GM21528 (cell line): ENCODE measurements around the gene MRGPRE.
"Not testable (repeated sequence)": the region's sequence is repeated elsewhere in the genome, so short reads cannot be mapped to it uniquely, and the experiment has no call there.

Source experiments
- ATAC-seq: cut with Tn5 transposase; IDR thresholded peaks from one replicate; pipeline ENCODE4 v1.9.1; 2021; ENCODE audit warnings: mild to moderate bottlenecking, moderate library complexity; ENCODE audit not compliant: unreplicated experiment, low FRiP score

The MRGPRE gene, protein sequence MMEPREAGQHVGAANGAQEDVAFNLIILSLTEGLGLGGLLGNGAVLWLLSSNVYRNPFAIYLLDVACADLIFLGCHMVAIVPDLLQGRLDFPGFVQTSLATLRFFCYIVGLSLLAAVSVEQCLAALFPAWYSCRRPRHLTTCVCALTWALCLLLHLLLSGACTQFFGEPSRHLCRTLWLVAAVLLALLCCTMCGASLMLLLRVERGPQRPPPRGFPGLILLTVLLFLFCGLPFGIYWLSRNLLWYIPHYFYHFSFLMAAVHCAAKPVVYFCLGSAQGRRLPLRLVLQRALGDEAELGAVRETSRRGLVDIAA

GRCh38 chr11:3231851-3232744 is at the start of gene MRGPRE:
Gene MRGPRE (minus strand): TSS chr11:3232417. CDS start chr11:3228799, 3,618 bp downstream.
- no peak for ATAC-seq

DNA sequence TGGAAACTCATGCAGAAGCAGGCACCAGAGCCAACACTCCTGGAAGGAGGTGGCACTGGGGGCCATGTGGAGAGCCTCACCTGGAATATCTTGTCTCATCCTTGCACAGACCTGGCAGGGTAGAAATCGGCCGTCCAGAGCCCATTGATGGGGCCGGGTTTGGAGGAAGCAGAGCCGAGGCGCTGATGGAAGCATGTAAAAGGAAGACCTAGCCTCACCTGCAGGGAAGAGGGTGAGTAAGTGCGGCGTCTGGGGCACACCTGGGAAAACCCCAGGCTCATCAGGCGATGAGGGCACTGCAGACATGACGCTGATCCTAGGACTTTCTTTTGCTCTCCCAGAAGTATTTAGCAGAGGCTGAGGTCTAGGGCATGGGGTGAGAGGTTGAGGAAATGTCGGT is 48.9 kb upstream of the MRGPRE start:
- ATAC-seq: not testable (repeated sequence)

- ATAC-seq: not testable (repeated sequence)
Measured at GRCh38 chr11:3280662-3281061, 48.4 kb upstream of the MRGPRE start.

DNA sequence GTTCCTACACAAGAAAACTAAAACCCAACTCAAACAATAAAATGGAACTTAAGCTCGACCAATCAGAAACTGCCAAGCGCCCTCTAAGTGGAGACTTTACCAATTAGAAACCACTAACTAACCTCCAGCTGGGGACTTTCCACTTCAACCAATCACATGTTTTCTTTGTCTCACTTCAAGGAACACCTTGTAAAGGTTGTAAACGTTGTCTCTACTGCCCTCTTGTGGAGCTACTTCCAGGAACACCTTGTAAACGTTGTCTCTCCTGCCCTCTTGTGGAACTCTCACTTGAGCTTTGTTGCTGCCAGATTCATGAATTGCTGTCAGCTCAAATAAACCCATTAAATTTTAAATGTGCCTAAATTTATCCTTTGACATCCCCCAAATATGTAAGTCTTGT is 46.7 kb upstream of the MRGPRE start:
- not testable (repeated sequence) for ATAC-seq

DNA sequence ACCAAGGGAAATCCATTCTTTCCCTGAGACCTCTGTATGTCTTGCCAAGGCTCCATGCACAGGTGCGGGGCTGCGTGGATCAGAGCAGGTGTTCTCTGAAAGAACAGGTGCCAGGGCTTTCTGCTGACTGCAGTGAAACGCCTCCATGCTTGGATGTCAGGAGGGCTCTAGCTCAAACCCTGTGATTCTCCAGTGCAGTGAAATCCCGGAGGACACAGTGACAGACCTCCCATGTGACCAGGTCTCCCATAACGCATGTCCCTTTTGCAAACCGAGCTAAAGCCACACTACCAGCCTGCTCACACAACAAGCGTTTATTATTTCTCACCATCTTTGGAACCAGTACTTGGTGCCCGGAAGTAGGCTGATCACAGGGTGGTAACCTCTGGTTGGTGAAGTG is 41.4 kb upstream of the MRGPRE start:
- ATAC-seq: not testable (repeated sequence)

GRCh38 chr11:3262548-3262947 is 30.3 kb upstream of the MRGPRE start:
- ATAC-seq: not testable (repeated sequence)

DNA sequence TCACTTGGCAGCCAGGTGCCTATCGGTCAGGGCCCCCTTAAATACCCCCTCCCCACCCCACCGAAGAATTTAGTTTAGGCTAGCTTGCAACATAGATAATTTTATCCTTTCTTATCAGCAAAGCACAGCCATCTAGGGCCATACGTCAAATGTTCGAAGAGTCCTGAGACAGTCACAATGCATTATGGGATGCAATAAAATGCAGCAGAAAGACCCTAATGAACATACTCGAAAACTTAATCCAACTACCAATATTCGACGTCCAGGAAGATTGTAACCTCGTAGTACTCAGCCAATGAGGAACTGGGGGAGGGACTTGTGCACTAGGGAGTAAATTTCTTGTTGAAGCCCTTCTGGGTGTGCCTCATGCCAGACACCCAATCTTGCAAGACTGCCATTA is 29.6 kb upstream of the MRGPRE start:
- not testable (repeated sequence) for ATAC-seq

DNA sequence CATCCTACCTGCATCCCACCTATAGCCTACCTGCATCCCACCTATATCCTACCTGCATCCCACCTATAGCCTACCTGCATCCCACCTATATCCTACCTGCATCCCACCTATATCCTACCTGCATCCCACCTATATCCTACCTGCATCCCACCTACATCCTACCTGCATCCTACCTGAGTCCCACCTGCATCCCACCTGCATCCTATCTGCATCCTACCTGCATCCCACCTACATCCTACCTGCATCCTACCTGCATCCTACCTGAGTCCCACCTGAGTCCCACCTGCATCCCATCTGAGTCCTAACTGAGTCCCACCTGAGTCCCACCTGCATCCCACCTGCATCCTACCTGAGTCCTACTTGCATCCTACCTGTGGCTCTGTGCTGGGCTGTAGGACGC is 25.3 kb upstream of the MRGPRE start:
- not testable (repeated sequence) for ATAC-seq

- ATAC-seq: not testable (repeated sequence)
Measured at GRCh38 chr11:3255241-3255640, 23.0 kb upstream of the MRGPRE start.

DNA sequence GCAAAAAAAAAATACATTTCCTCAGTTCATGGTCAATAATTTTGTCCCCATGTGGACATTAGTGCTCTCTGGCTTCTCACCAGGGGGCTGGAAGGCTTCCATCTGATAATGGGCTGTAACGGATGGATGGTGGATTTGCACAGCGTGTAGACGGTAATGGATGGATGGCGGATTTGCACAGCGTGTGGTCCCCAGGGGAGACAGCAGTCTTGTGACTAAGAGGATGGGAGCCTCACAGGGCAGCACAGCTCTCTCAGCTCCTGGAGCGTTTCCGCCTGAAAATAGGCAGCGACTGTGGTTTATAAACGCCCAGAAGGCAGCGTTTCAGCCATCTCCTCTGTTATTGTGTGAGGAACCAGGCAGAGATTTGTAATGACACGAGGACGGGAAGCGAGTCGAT is 22.6 kb upstream of the MRGPRE start:
- not testable (repeated sequence) for ATAC-seq

DNA sequence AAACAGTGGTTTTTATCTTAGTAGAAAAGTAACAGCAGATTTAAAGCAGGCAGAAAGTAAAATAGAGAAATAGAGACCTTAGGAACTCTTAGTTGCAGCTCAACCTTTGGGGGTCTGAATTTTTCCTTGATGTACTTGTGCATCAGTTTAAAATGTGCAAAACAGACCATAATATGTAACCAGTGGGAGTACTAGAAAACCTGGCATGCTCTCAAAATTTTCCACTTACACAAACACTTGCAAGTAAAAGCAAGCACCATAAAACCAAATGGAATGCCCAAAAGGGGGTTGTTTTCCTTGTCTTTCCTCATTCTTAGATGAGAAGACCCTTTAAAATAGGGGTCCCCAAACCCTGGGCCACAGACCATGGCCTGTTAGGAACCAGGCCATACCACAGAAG is 12.9 kb upstream of the MRGPRE start:
- ATAC-seq: no peak

DNA sequence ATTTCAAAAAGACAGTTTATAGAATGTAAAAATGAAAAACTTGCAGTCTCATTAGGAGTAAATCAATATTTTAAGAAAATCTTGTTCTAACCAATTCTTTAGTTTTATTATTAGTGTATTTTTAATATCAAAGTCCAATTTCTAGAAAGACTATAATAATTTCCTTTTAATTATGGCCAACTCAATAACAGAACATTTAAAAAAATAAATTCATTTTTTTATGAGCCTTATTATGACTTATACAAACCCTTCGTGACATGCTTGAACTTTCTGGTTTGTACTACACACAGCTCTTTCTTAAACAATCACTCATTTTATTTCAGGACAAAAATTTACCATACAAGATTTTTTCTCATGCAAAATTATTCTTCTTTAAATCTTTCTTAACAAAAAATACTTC is 11.7 kb upstream of the MRGPRE start:
- ATAC-seq: no peak

- ATAC-seq: no peak
Measured at GRCh38 chr11:3237119-3237518, 4.9 kb upstream of the MRGPRE start.

DNA sequence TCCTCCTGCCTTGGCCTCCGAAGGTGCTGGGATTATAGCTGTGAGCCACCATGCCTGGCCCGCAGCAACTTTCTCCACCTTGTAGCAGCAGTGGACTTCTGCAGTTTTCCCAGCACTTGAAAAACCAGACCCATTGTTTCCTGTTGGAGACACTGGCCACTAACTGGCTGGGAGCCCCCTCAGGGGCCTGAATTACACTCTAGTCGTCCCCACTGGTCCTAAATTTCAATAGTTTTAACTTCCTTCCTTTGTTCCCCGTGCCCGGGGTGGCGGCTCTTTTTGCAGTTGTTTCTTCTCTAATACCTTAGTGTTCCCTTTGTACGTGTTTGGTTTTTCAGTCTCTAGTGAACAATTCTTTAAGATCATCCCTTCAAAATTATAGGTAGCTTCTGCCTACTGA is 2.6 kb upstream of the MRGPRE start:
- no peak for ATAC-seq

- ATAC-seq: no peak
Measured at GRCh38 chr11:3232956-3233355, 739 bp upstream of the MRGPRE start.

DNA sequence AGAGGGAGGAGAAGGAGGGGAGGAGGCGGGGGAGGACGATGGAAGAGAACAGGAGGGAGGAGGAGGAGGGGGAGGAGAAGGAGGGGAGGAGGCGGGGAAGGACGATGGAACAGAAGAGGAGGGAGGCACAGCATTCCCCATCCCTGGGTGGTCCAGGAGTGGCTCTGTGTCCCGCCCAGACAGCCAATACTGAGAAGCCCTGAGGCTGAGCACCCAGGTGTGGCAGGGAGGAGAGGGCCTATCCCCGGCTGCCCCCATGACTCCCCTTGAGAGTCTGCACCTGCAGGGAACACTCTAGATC is 717 bp downstream of the MRGPRE start:
- ATAC-seq: no peak

- no peak for ATAC-seq
Measured at GRCh38 chr11:3230636-3231549, 1.3 kb downstream of the MRGPRE start.

DNA sequence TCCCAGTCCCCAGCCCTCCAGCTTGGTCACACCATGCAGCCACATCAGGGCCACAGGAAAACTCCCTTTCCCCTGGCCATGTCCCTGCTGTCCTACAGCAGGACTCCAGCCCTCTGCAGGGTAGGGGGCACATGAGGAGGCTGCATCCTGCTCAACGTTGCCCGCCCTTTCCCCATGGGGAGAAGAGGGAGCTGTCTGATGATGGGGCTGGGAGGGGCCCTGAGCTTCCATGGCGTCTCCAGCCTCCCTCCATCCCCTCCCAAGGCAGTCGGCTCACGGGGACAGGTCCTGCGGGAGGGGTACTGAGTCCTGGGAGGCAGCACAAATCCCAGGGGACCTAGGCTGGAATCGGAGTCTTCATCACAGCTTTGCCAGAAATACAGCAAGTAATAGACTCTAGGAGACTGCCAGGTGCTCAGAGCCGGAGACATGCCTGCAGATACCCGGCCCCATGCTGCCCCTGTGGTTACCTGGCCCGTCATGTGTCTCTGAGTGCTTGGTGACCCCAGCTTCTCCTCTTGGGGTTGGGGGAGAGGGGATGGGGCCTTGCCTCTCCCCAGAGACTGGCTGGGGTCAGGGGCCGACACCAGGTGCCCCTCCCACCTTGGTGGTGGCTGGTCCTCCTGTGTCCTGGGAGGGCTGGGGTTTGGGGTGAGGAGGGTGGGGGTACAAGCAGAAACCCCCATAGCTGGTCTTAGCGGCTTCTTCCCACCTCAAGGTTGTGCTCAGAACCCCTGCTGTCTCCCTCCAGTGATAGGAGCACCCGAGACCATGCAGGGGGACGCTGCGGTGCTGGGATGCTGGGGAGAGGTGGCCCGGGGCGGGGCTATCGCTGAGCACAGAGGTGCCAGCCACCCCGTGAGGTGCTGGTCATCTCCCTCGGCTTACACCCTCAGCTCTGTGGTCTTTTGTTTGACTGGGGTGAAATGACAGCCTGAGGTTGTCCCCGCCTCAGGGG is 2.3 kb downstream of the MRGPRE start:
- ATAC-seq: no peak

DNA sequence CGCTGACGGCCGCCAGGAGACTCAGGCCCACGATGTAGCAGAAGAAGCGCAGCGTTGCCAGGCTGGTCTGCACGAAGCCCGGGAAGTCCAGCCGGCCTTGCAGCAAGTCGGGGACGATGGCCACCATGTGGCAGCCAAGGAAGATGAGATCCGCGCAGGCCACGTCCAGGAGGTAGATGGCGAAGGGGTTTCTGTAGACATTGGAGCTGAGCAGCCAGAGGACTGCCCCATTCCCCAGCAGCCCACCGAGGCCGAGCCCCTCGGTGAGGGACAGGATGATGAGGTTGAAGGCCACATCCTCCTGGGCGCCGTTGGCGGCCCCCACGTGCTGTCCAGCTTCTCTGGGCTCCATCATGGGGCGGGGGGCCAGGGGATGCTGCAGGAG is 3.8 kb downstream of the MRGPRE start:
- ATAC-seq: no peak
